ENCODE results near the gene SPON1.

SPON1 gene

DNA sequence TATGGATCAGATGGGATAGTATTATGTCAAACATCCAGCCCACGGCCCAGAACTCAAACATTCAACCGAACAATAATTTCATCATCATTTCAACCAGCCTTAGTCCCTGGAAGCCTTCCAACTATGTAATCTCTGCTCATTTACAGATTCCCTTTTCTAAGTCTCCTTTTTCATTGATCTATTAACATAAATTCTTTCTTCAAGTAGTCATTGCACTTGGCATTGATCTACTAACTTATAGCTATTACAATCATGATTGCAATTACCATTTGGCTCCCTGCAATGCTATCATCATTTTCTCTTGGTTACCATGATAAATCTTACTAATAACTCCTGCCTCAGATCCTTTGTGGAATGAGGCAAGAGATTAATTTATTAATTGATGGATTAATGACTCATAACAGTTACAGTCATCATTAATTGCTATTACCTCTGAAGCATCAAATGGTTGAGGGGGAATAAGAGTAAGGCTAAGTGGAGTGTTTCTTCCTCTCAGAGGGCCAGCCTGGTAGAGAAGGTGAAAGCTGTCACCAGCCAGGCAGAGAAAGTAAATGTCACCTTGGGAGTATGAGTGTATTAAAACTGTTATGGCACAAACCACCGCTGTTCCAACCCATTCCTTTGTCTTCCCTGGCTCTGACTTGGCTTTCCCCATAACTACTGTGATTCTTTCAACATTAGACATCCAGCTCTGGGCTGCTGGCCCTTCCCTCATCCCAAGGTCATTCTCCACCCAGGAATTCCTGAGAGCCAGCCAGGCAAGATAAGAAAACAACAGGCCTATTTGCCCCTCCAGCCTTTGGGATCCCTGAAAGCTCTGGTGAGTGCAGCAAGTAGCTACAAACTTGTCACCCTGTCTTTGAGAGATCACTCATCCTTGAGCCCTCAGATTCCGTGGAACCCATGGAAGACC, 221.8 kb downstream of the SPON1 start:
- Histone ChIP-seq H3K36me3 (replicated peaks; ENCODE audit: insufficient read depth, low read length) (no peaks in the 10 kb centered on the region), H3F3A (ENCODE audit: insufficient read depth, low read length) (no peaks in the 10 kb centered on the region), H3K4me3 (ENCODE audit: low read length) (no peak overlapping the region), H3K27ac (ENCODE audit: low read length) (no peak overlapping the region), H4K20me1 (ENCODE audit: insufficient read depth, low read length) (no peaks in the 10 kb centered on the region), H3K79me2 (ENCODE audit: low read length) (no peaks in the 10 kb centered on the region), H3K9me3 (replicated peaks; ENCODE audit: insufficient read depth, low read length) (no peaks in the 10 kb centered on the region), H3K4me1 (ENCODE audit: low read length) (no peaks in the 10 kb centered on the region), H3K4me2 (ENCODE audit: low read depth, low read length) (no peak overlapping the region), H3K9me2 (replicated peaks; ENCODE audit: insufficient read depth, low read length) (no peaks in the 10 kb centered on the region), H2AFZ (ENCODE audit: low read length) (no peak overlapping the region), H3K27me3 (replicated peaks; ENCODE audit: insufficient read depth, low read length) (no peaks in the 10 kb centered on the region), H3K9ac (ENCODE audit: low read length) (no peak overlapping the region)
- TF ChIP-seq EZH2phosphoT487 (IDR thresholded peaks at IDR 0.05; ENCODE audit: low read length), result no peak
- no peak for TF ChIP-seq EZH2 (optimal IDR thresholded peaks at IDR 0.05; ENCODE audit: low read depth, low read length)
- TF ChIP-seq CTCF (IDR thresholded peaks at IDR 0.05; ENCODE audit: low read length), result no peak
- no peak for DNase-seq

DNA sequence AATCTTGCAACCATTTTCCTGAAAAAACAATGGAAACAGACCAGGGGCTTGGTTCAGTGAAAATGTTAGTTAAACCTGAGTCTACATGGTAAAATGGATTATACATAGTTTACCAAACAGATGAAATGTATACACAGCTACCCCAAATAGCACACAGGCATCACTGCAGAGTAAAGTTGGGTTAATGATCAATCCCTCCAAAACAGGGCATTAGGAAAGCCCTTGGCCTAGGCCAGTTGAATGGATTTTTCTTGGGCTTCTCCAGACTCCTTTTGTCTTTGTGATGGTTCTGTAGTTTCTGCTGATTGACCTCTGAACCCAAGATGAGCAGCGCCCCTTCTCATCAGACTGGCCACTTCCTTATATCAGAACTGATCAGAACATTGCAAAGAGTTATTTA, 222.9 kb downstream of the SPON1 start:
- DNase-seq, result no peak
- Histone ChIP-seq H2AFZ (ENCODE audit: low read length) (no peak overlapping the region), H3K4me2 (ENCODE audit: low read depth, low read length) (no peak overlapping the region), H3K9me2 (replicated peaks; ENCODE audit: insufficient read depth, low read length) (no peaks in the 10 kb centered on the region), H4K20me1 (ENCODE audit: insufficient read depth, low read length) (no peaks in the 10 kb centered on the region), H3F3A (ENCODE audit: insufficient read depth, low read length) (no peaks in the 10 kb centered on the region), H3K27ac (ENCODE audit: low read length) (no peak overlapping the region), H3K36me3 (replicated peaks; ENCODE audit: insufficient read depth, low read length) (no peaks in the 10 kb centered on the region), H3K4me3 (ENCODE audit: low read length) (no peak overlapping the region), H3K9ac (ENCODE audit: low read length) (no peak overlapping the region), H3K9me3 (replicated peaks; ENCODE audit: insufficient read depth, low read length) (no peaks in the 10 kb centered on the region), H3K27me3 (replicated peaks; ENCODE audit: insufficient read depth, low read length) (no peaks in the 10 kb centered on the region), H3K79me2 (ENCODE audit: low read length) (no peaks in the 10 kb centered on the region), H3K4me1 (ENCODE audit: low read length) (no peaks in the 10 kb centered on the region)
- TF ChIP-seq EZH2phosphoT487 (IDR thresholded peaks at IDR 0.05; ENCODE audit: low read length) (no peak), CTCF (IDR thresholded peaks at IDR 0.05; ENCODE audit: low read length) (no peak), EZH2 (optimal IDR thresholded peaks at IDR 0.05; ENCODE audit: low read depth, low read length) (no peak)

- Histone ChIP-seq H3K4me1 (ENCODE audit: low read length) (peaks cover 3% of the 10 kb centered on the region), H3K36me3 (replicated peaks; ENCODE audit: insufficient read depth, low read length) (no peaks in the 10 kb centered on the region), H3K9me3 (replicated peaks; ENCODE audit: insufficient read depth, low read length) (no peaks in the 10 kb centered on the region), H3K9ac (ENCODE audit: low read length) (no peak overlapping the region), H4K20me1 (ENCODE audit: insufficient read depth, low read length) (no peaks in the 10 kb centered on the region), H3K4me2 (ENCODE audit: low read depth, low read length) (no peak overlapping the region), H3K79me2 (ENCODE audit: low read length) (no peaks in the 10 kb centered on the region), H2AFZ (ENCODE audit: low read length) (no peak overlapping the region), H3K27me3 (replicated peaks; ENCODE audit: insufficient read depth, low read length) (no peaks in the 10 kb centered on the region), H3F3A (ENCODE audit: insufficient read depth, low read length) (peaks cover 2% of the 10 kb centered on the region), H3K27ac (ENCODE audit: low read length) (no peak overlapping the region), H3K4me3 (ENCODE audit: low read length) (no peak overlapping the region), H3K9me2 (replicated peaks; ENCODE audit: insufficient read depth, low read length) (no peaks in the 10 kb centered on the region)
- no peak for DNase-seq
- TF ChIP-seq EZH2 (optimal IDR thresholded peaks at IDR 0.05; ENCODE audit: low read depth, low read length) (no peak), EZH2phosphoT487 (IDR thresholded peaks at IDR 0.05; ENCODE audit: low read length) (no peak)
These were observed 223.7 kb downstream of the SPON1 start for GRCh38 chr11:14186046-14186775.
